PFSK-1 (cell line): ENCODE measurements around the gene GMIP.

Source experiments
- FOXP2 ChIP-seq: optimal IDR thresholded peaks from 2 replicates; pipeline ENCODE3; 2011; ENCODE audit warnings: borderline replicate concordance, control low read depth, inconsistent platforms; ENCODE audit not compliant: insufficient read depth; ENCODE audit errors: extremely low read length, extremely low read depth
- POLR2AphosphoS5 ChIP-seq: IDR thresholded peaks from 2 replicates; pipeline ENCODE4 v1.6.1; 2012; ENCODE audit warnings: low read depth, mild to moderate bottlenecking, control low read depth, low read length, moderate library complexity
- SIN3A ChIP-seq: IDR thresholded peaks from 2 replicates; pipeline ENCODE4 v1.6.1; 2012; ENCODE audit warnings: mild to moderate bottlenecking, low read length, moderate library complexity, borderline replicate concordance; ENCODE audit not compliant: insufficient read depth
- TAF1 ChIP-seq: IDR thresholded peaks from 2 replicates; pipeline ENCODE4 v1.6.1; 2012; ENCODE audit warnings: low read length, control low read depth, borderline replicate concordance; ENCODE audit not compliant: insufficient read depth
- TF ChIP-seq, protein P1 (sequence below), 2 experiments: IDR thresholded peaks; 2 replicates each; pipeline versions ENCODE4 v1.6.1 to v1.8.0; 2011 to 2012; ENCODE audit warnings: low read depth in 2 of 2, low read length in 2 of 2, control low read depth in 1 of 2, inconsistent platforms in 1 of 2, mild to moderate bottlenecking in 1 of 2, moderate library complexity in 1 of 2; ENCODE audit not compliant: insufficient read depth in 1 of 2

GMIP gene

DNA sequence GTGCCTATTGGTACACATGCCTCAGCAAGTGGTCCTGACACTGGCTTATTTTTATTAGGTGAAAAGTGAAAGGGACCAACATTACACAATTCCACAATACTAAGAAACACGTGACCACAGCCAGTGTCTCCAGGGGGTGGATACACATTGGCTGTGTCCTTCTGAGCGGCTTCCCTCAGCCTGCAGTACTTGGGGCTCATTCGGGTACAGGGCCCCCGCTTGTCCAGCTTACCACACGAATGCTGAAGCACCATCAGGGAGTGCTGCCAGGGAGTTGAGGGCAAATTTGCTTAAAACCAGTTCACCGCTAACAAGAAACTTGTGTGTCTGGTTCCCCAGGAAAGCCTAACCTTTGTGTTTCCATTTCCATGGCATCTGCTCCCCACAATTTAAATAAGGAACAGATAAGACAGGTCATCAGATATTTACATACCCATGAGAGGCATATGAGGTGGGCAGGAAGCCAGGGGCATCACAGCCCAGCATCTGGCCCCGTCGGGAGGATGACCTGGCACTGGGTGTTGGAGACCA, 48.2 kb downstream of the GMIP start:
- TF ChIP-seq, protein P1, sequence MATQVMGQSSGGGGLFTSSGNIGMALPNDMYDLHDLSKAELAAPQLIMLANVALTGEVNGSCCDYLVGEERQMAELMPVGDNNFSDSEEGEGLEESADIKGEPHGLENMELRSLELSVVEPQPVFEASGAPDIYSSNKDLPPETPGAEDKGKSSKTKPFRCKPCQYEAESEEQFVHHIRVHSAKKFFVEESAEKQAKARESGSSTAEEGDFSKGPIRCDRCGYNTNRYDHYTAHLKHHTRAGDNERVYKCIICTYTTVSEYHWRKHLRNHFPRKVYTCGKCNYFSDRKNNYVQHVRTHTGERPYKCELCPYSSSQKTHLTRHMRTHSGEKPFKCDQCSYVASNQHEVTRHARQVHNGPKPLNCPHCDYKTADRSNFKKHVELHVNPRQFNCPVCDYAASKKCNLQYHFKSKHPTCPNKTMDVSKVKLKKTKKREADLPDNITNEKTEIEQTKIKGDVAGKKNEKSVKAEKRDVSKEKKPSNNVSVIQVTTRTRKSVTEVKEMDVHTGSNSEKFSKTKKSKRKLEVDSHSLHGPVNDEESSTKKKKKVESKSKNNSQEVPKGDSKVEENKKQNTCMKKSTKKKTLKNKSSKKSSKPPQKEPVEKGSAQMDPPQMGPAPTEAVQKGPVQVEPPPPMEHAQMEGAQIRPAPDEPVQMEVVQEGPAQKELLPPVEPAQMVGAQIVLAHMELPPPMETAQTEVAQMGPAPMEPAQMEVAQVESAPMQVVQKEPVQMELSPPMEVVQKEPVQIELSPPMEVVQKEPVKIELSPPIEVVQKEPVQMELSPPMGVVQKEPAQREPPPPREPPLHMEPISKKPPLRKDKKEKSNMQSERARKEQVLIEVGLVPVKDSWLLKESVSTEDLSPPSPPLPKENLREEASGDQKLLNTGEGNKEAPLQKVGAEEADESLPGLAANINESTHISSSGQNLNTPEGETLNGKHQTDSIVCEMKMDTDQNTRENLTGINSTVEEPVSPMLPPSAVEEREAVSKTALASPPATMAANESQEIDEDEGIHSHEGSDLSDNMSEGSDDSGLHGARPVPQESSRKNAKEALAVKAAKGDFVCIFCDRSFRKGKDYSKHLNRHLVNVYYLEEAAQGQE (IDR thresholded peaks at IDR 0.05; ENCODE audit: insufficient read depth in 1 of 2, low read depth in 2 of 2, low read length in 2 of 2) = no peak
- no peak for TF ChIP-seq POLR2AphosphoS5
- TF ChIP-seq TAF1 = no peak
- TF ChIP-seq FOXP2 = no peak
- no peak for TF ChIP-seq SIN3A

DNA sequence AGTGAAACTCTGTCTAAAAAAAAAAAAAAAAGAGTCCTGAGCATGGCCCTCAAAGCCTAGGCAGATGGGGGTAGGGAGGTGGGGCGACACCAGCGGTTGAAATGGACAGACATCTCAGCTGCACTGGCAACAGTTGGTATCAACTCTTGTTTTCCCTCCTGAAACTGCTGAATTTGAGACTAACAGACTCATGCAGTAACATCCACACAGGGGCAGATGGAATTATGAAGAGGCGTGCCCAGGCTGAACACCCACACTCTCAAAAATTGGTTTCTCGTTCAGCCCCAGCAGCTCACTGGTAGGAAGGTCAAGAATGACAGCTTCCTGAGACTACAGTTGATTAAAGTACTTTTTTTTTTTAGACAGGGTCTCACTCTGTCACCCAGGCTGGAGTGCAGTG, 49.1 kb downstream of the GMIP start:
- TF ChIP-seq, protein P1 (IDR thresholded peaks at IDR 0.05; ENCODE audit: insufficient read depth in 1 of 2, low read depth in 2 of 2, low read length in 2 of 2) = no peak
- TF ChIP-seq POLR2AphosphoS5 (no peak), SIN3A (no peak), FOXP2 (no peak), TAF1 (no peak)

GRCh38 chr19:19592690-19593089, 50.8 kb downstream of the GMIP start:
- TF ChIP-seq FOXP2 = no peak

DNA sequence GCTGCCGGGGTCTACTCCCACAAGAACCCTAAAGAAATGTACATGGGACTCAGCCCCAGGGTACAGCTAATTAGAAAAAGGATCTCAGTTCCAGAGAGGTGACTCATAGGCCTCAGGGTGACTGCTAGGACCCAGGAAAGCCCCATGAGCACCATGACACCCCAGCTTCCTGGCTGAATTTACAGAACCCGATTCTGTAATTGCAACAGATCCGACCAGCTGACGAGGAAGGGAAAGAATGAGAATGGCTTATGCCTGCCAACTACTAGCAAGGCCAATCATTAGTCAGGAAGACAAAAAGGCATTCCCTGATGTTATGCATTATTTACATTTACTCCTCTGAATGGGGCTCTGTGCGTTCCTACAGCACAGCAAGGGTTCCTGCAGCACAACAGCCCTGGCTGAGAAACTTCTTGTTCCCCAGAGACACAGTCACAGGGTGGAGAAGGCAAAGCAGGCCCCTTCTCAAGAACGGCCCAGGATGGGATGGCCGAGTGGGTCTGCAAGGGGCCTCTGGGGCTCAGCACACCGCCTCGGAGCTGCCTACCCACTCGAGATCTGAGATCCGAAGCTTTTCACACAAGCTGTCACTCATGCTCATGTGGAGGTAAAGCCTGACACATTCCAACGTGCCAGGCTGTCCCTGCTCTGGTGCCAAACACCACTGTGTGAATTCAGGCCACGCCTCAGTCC, 52.2 kb downstream of the GMIP start:
- TF ChIP-seq, protein P1 (IDR thresholded peaks at IDR 0.05; ENCODE audit: insufficient read depth in 1 of 2, low read depth in 2 of 2, low read length in 2 of 2) = no peak
- TF ChIP-seq TAF1 (no peak), POLR2AphosphoS5 (no peak), SIN3A (no peak), FOXP2 (no peak)

DNA sequence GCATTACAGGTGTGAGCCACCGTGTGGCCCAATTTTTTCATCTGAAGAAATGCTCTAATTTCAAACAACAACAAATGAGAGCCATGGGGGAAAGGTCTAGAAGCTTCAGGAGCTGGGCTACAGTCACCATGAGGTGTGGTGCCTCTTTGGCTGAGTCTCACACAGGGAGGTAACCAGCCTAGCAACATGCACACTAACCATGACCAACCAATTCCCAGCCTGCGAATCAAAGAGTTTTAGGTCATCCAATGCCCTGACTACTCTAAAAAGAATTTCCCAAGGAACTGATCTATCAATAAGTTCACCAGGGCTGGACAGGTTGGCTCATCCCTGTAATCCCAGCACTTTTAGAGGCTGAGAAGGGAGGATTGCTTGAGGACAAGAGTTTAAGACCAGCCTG, 54.9 kb downstream of the GMIP start:
- TF ChIP-seq TAF1 = no peak
- TF ChIP-seq, protein P1 (IDR thresholded peaks at IDR 0.05; ENCODE audit: insufficient read depth in 1 of 2, low read depth in 2 of 2, low read length in 2 of 2) = no peak
- TF ChIP-seq SIN3A = no peak
- TF ChIP-seq POLR2AphosphoS5 = no peak
- no peak for TF ChIP-seq FOXP2
